ENCODE data around the gene STARD3NL. TPM values are rescaled to one million over a fixed set of nuclear protein-coding genes. Genes with fewer than 3 reads are reported as not detected.
"Not testable (repeated sequence)": the region's sequence is repeated elsewhere in the genome, so short reads cannot be mapped to it uniquely, and the experiment has no call there.

STARD3NL gene
- total and polyA plus RNA-seq, 2 of the 4 experiments (the other 2 are of a cell fraction): 51.6 to 69.7 TPM

DNA sequence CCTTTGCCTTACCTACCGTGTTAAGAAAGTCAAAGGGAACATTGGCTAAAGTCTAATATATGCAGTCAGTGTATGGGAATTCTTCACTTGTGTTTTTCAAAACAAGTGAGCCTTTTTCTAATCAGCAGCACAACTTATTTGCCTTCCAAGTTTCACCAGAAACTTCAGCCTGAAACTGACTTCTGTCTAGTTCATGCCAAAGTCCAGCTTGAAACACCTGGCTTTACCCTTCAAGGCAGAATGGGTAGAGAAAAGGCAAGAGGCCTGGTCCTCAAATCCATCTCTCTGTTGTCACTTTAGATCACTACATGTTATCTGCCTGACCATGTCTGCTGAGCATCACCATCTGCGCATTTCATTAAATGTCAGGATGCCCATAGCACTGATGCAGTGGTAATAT lies 92.4 kb downstream of the STARD3NL start:
- H3K4me2 ChIP-seq (ENCODE audit: low read depth, low read length); intact Hi-C loops (cut with micrococcal nuclease); H2AK5ac ChIP-seq (ENCODE audit: low read depth, low read length); DNase-seq; BruUV-seq (replicated peaks); H3K79me1 ChIP-seq (ENCODE audit: low read depth in 1 of 2, low read length in 2 of 2); H3K18ac ChIP-seq (ENCODE audit: low read depth, low read length); H3K4me3 ChIP-seq (ENCODE audit: insufficient read depth, low read depth, low read length); H2BK5ac ChIP-seq (ENCODE audit: low read depth, low read length, poor library complexity, severe bottlenecking); H2BK120ac ChIP-seq (ENCODE audit: low read depth, low read length); H4K20me1 ChIP-seq (ENCODE audit: insufficient read depth, low read length); H2BK20ac ChIP-seq (ENCODE audit: low read depth, low read length); H3K4ac ChIP-seq (ENCODE audit: low read depth, low read length); ATAC-seq (ENCODE audit: low read depth); in situ Hi-C loops (cut with MboI; ENCODE audit: low sequenced_read_pairs); H3K27me3 ChIP-seq (ENCODE audit: control insufficient read depth, insufficient read depth, low read length); H3K23ac ChIP-seq (ENCODE audit: low read depth, low read length); H3K9me1 ChIP-seq (ENCODE audit: insufficient read depth, low read length); H2BK15ac ChIP-seq (ENCODE audit: low read depth, low read length); POLR2A ChIA-PET (ENCODE audit: unreplicated experiment); H2AFZ ChIP-seq (replicated peaks; ENCODE audit: low read length, poor library complexity); H3K56ac ChIP-seq (ENCODE audit: extremely low read depth, insufficient read depth, low read length); dilution Hi-C loops (cut with HindIII; ENCODE audit: low sequenced_read_pairs, unreplicated experiment); H4K91ac ChIP-seq (ENCODE audit: insufficient read depth, low read depth, low read length); H3K36me3 ChIP-seq (ENCODE audit: control insufficient read depth, insufficient read depth, low read length); H3K9me3 ChIP-seq (ENCODE audit: control insufficient read depth, insufficient read depth, low read length); H3K27ac ChIP-seq (ENCODE audit: insufficient read depth, low read length); H2AK9ac ChIP-seq (replicated peaks; ENCODE audit: low read depth, low read length, poor library complexity); H3K4me1 ChIP-seq (ENCODE audit: control insufficient read depth, insufficient read depth, low read length); H4K5ac ChIP-seq (ENCODE audit: low read depth, low read length); H4K8ac ChIP-seq (ENCODE audit: low read depth in 2 of 2, low read length in 2 of 2); CTCF ChIA-PET; H3K14ac ChIP-seq (replicated peaks; ENCODE audit: low read depth, low read length); H3K9ac ChIP-seq (ENCODE audit: low read depth, low read length): not testable (repeated sequence)
- WGBS, 2 experiments (ENCODE audit: extremely low coverage in 2 of 2, insufficient read length in 1 of 2): no CpG with 5 or more reads among the region's 2 CpGs

Measured in IMR-90 (cell line).